Gastroesophageal sphincter (tissue), 4 donors: Measurements from ENCODE around the gene RAPGEF3. TPM values are rescaled to one million over a fixed set of nuclear protein-coding genes. Genes with fewer than 3 reads are reported as not detected.

ENCODE experiments used
- ATAC-seq: fragments of 150-250 bp; one replicate; pipeline ENCODE4 v1.9.1; 2016; ENCODE audit warnings: mild to moderate bottlenecking, moderate library complexity
- H3K27ac ChIP-seq, 4 donors: fragments of 200-600 bp; sonication (generic) in 3 of 4; 1 replicate in 3 of 4; 2 replicates in 1 of 4; pipeline ENCODE4 v1.5.1; 2016 to 2019
- H3K27me3 ChIP-seq: fragments of 200-600 bp; sonication (generic); one replicate; pipeline ENCODE4 v1.5.1; 2019
- H3K36me3 ChIP-seq, 2 donors: fragments of 200-600 bp; sonication (generic); one replicate each; pipeline ENCODE4 v1.5.1; 2019; ENCODE audit warnings: control low read depth in 1 of 2
- H3K4me1 ChIP-seq, 3 donors: fragments of 200-600 bp; sonication (generic); 1 replicate in 2 of 3; 2 replicates in 1 of 3; pipeline ENCODE4 v1.5.1; 2016 to 2019; ENCODE audit warnings: control low read depth in 2 of 3
- H3K4me3 ChIP-seq, 2 donors: fragments of 200-600 bp; sonication (generic); one replicate each; pipeline ENCODE4 v1.5.1; 2019; ENCODE audit warnings: mild to moderate bottlenecking in 1 of 2, moderate library complexity in 1 of 2
- H3K9me3 ChIP-seq, 3 donors: fragments of 200-600 bp; sonication (generic); one replicate each; pipeline ENCODE4 v1.5.1; 2017 to 2019; ENCODE audit warnings: control low read depth in 2 of 3
- CTCF ChIP-seq, 4 experiments: fragments of 200-600 bp in 2 of 4; fragments of 450-650 bp in 2 of 4; sonication (generic) in 1 of 4; IDR thresholded peaks; one replicate each; pipeline ENCODE4 v1.5.1; 2017 to 2019; ENCODE audit warnings: antibody characterized with exemption in 4 of 4, mild to moderate bottlenecking in 2 of 4, moderate library complexity in 2 of 4
- EP300 ChIP-seq: sonication (generic); formaldehyde crosslinking; IDR thresholded peaks from one replicate; pipeline ENCODE4 v1.6.1; 2017; ENCODE audit warnings: antibody characterized with exemption, mild to moderate bottlenecking
- POLR2A ChIP-seq, 2 donors: fragments of 450-650 bp; IDR thresholded peaks; one replicate each; pipeline ENCODE4 v1.6.1; 2017; ENCODE audit warnings: antibody characterized with exemption in 2 of 2, mild to moderate bottlenecking in 2 of 2, moderate library complexity in 1 of 2
- POLR2AphosphoS5 ChIP-seq: sonication (generic); formaldehyde crosslinking; IDR thresholded peaks from one replicate; pipeline ENCODE4 v1.6.1; 2017; ENCODE audit warnings: antibody characterized with exemption
- WGBS, 2 donors: methylation state at CpG; one replicate each; pipeline ENCODE4 v1.1.5; 2018; ENCODE audit warnings: low coverage in 1 of 2; 5-methylcytosine and 5-hydroxymethylcytosine counted together
- total RNA-seq, 4 donors: library from RNA; depleted of rRNA; stranded (reverse); fragments of >200 nt; gene quantifications; one replicate each; pipeline ENCODE4 v1.1.0, GENCODE V29; 2016

RAPGEF3 gene
- total RNA-seq, 4 donors from 2014 or later: 19.3 to 56.8 (median 25.5) TPM

- Histone ChIP-seq H3K4me1 (peaks cover 27 to 92% (median 82%) of the 10 kb centered on the region in 3 donors), H3K4me3 (no peak overlapping the region), H3K9me3 (no peaks in the 10 kb centered on the region), H3K27ac (peak overlapping the region in 3 of 4 donors; percentile 68 to 99 (median 94)), H3K36me3 (peaks cover 0 to 32% of the 10 kb centered on the region in 2 donors), H3K27me3 (no peaks in the 10 kb centered on the region)
- 63 to 71% methylated on average over 1 to 3 of the region's 7 CpGs for WGBS, 2 donors
- no peak for ATAC-seq
- TF ChIP-seq CTCF (IDR thresholded peaks at IDR 0.05) (peak in 3 of 4 experiments; percentile 34 to 49 (median 42)), POLR2AphosphoS5 (no peak)
These were observed 42.7 kb upstream of the RAPGEF3 start for GRCh38 chr12:47801170-47801903.

GRCh38 chr12:47800582-47800981 lies 41.9 kb upstream of the RAPGEF3 start:
- TF ChIP-seq POLR2A (IDR thresholded peaks at IDR 0.05) (no peak), POLR2AphosphoS5 (no peak), EP300 (no peak), CTCF (IDR thresholded peaks at IDR 0.05) (no peak)
- 87 to 90% methylated on average over 2 to 3 of the region's 7 CpGs for WGBS, 2 donors
- Histone ChIP-seq H3K27me3 (no peaks in the 10 kb centered on the region), H3K4me3 (no peak overlapping the region), H3K4me1 (peaks cover 27 to 84% (median 74%) of the 10 kb centered on the region in 3 donors), H3K9me3 (no peaks in the 10 kb centered on the region), H3K36me3 (peaks cover 0 to 39% of the 10 kb centered on the region in 2 donors), H3K27ac (peak overlapping the region in 3 of 4 donors; percentile 68 to 99 (median 94))
- no peak for ATAC-seq

GRCh38 chr12:47799357-47799955 lies 40.8 kb upstream of the RAPGEF3 start:
- no peak overlapping the region for H3K4me3 ChIP-seq
- H3K36me3 ChIP-seq: peaks cover 0 to 50% of the 10 kb centered on the region in 2 donors
- no peaks in the 10 kb centered on the region for H3K27me3 ChIP-seq
- H3K4me1 ChIP-seq: peaks cover 24 to 73% (median 63%) of the 10 kb centered on the region in 3 donors
- H3K27ac ChIP-seq: peak overlapping the region in 3 of 4 donors; percentile 68 to 99 (median 94)
- H3K9me3 ChIP-seq: no peaks in the 10 kb centered on the region
- ATAC-seq: peak; percentile 45
- WGBS, 2 donors: no CpG with 5 or more reads among the region's 7 CpGs
- TF ChIP-seq POLR2AphosphoS5 (no peak), POLR2A (IDR thresholded peaks at IDR 0.05) (no peak), EP300 (no peak), CTCF (IDR thresholded peaks at IDR 0.05) (no peak)

- no peak for TF ChIP-seq EP300
- peak; percentile 3 for TF ChIP-seq POLR2AphosphoS5
- H3K36me3 ChIP-seq: peaks cover 0 to 56% of the 10 kb centered on the region in 2 donors
- ATAC-seq: no peak
- 90 to 100% methylated on average over 1 to 2 of the region's 17 CpGs for WGBS, 2 donors
- H3K4me1 ChIP-seq: peaks cover 16 to 63% (median 53%) of the 10 kb centered on the region in 3 donors
- H3K4me3 ChIP-seq: no peak overlapping the region
- H3K9me3 ChIP-seq: no peaks in the 10 kb centered on the region
- H3K27me3 ChIP-seq: no peaks in the 10 kb centered on the region
- peak overlapping the region in 3 of 4 donors; percentile 68 to 99 (median 94) for H3K27ac ChIP-seq
These were observed 39.8 kb upstream of the RAPGEF3 start for GRCh38 chr12:47798382-47798948.

- Histone ChIP-seq H3K4me1 (peaks cover 12 to 53% (median 43%) of the 10 kb centered on the region in 3 donors), H3K27ac (peak overlapping the region in 1 of 4 donors; percentile 94)
- 54 to 67% methylated on average over 2 to 4 of the region's 10 CpGs for WGBS, 2 donors
These were observed 38.8 kb upstream of the RAPGEF3 start for GRCh38 chr12:47797441-47797840.

More at GRCh38 chr12:47797441-47797840, 38.8 kb upstream of the RAPGEF3 start:
- Histone ChIP-seq H3K36me3 (peaks cover 0 to 66% of the 10 kb centered on the region in 2 donors), H3K4me3 (no peak overlapping the region), H3K9me3 (no peaks in the 10 kb centered on the region), H3K27me3 (no peaks in the 10 kb centered on the region)
- TF ChIP-seq CTCF (IDR thresholded peaks at IDR 0.05) (peak in 3 of 4 experiments; percentile 50 to 65 (median 55)), EP300 (no peak), POLR2AphosphoS5 (no peak)
- ATAC-seq: no peak
